Fibroblast of pulmonary artery (primary cell): Measurements from ENCODE around the gene CPNE8.

Source experiments
- DNase-seq: peaks from one replicate; pipeline ENCODE4 v3.0.0-alpha.2; 2010; ENCODE audit warnings: low read depth
- H3K4me3 ChIP-seq: replicated peaks from 2 replicates; pipeline ENCODE4 v1.5.1; 2011; ENCODE audit warnings: low read depth, mild to moderate bottlenecking, control low read depth, low read length, moderate library complexity
- CTCF ChIP-seq: IDR thresholded peaks from 2 replicates; pipeline ENCODE4 v1.5.1; 2011; ENCODE audit warnings: mild to moderate bottlenecking, control low read depth, low read length, inconsistent platforms; ENCODE audit errors: missing control alignments

CPNE8 gene

GRCh38 chr12:38607295-38607694, 298.1 kb downstream of the CPNE8 start:
- no peak overlapping the region for H3K4me3 ChIP-seq
- no peak for TF ChIP-seq CTCF
- no peak for DNase-seq
